ENCODE results near the gene EIF2S2. TPM values are rescaled to one million over a fixed set of nuclear protein-coding genes. Genes with fewer than 3 reads are reported as not detected.

The EIF2S2 gene, protein sequence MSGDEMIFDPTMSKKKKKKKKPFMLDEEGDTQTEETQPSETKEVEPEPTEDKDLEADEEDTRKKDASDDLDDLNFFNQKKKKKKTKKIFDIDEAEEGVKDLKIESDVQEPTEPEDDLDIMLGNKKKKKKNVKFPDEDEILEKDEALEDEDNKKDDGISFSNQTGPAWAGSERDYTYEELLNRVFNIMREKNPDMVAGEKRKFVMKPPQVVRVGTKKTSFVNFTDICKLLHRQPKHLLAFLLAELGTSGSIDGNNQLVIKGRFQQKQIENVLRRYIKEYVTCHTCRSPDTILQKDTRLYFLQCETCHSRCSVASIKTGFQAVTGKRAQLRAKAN
- 85.2 to 112 TPM (median 87.2 TPM) in 5 replicates for total RNA-seq (2022; extraction: Qiagen RNA extraction)

DNA sequence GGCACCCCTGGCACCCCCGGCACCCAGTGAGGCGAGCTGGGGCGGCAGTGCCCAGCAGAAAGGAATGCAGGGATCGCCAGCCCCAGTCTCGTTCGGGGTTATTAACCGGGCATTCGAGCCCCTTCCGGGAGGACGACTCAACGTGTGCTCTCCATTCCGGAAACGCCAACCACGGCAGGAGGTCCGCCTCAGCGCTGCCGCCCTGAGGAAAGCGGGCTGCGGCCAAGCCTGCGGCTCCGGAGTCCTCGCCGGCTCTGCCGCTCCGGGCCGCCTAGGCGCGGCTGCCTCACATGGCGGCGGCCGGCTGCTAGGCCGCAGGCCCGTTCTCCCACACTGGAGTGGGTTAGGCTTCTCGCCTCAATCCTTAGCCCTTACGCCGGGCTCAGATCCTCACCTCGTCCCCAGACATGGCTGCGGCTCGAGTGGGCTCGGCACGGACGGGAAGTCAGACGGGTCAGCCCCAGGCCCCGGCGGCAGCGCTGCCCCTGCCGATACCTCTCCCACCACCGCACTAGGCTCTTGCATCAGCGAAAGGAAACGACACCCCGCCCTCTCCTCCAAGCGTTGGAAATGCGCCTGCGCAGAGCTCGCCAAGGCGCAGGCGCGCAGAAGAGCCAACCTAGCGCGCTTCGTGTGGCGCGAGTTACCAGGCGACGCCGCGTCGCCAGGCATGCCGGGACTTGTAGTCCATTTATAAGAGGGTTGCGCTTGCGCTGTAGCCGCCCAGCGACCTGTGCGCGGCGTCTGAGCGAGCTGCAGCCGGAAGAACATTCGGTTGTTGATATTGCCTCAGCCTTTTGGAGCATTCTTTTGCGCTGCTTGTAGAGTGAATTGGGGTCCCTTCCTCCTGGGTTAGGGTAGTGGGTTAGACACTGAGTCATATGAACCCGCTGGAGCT is at the start of gene EIF2S2:
Gene EIF2S2 (minus strand): TSS at position 542 of the 898 bp plus-strand sequence. CDS start 133 bp downstream, at position 409.

Other genes starting within 250 kb of the EIF2S2 start
- gene RALY, start 118.3 kb downstream of the EIF2S2 start, total RNA-seq (2022; extraction: Qiagen RNA extraction) = 126 to 162 TPM (median 158 TPM) in 5 replicates
- 0.18 TPM in 1 of 5 replicates, not detected in the others for gene ASIP, start 129.2 kb upstream of the EIF2S2 start, total RNA-seq (2022; extraction: Qiagen RNA extraction)
- 315 to 334 TPM (median 329 TPM) in 5 replicates for gene AHCY, start 191.1 kb upstream of the EIF2S2 start, total RNA-seq (2022; extraction: Qiagen RNA extraction)

All from A549 treated with AZD2906 at 1 μM for 4 hours (cell line).